Panc1 (cell line): Measurements from ENCODE around the gene ANO1. TPM values are rescaled to one million over a fixed set of nuclear protein-coding genes. Genes with fewer than 3 reads are reported as not detected.

Experiments used
- ATAC-seq: fragments of 200-7000 bp; cut with Tn5 transposase; 2 replicates; pipeline ENCODE4 v1.9.1; 2020; ENCODE audit warnings: mild to moderate bottlenecking, moderate library complexity
- BruUV-seq: library from RNA; stranded (reverse); fragments of 400-500 nt; replicated peaks from 2 replicates; lab custom pipeline; 2021; lab: Mats Ljungman, UMichigan
- CTCF ChIA-PET: fragments of 300-600 bp; sonication (Branson Sonifier 250); formaldehyde crosslinking; loops from one replicate; lab custom pipeline; 2022; ENCODE audit warnings: antibody characterized with exemption; lab: Charles Lee
- POLR2A ChIA-PET: fragments of 300-600 bp; sonication (Branson Sonifier 250); formaldehyde crosslinking; loops from one replicate; lab custom pipeline; 2022; ENCODE audit warnings: antibody characterized with exemption; lab: Charles Lee
- DNase-seq: peaks from one replicate; pipeline ENCODE4 v3.0.0-alpha.2; 2010; ENCODE audit warnings: low read depth, low spot score
- H3K27ac ChIP-seq: 2 replicates; pipeline ENCODE4 v1.5.1; 2011; ENCODE audit warnings: mild to moderate bottlenecking, low read length, inconsistent platforms
- H3K27me3 ChIP-seq: fragments of 200-500 bp; sonication (Bioruptor generic); 2 replicates; pipeline ENCODE4 v1.6.0; 2014; ENCODE audit warnings: low read length, inconsistent platforms; ENCODE audit not compliant: control insufficient read depth, insufficient read depth
- H3K36me3 ChIP-seq: fragments of 200-500 bp; sonication (Bioruptor generic); 2 replicates; pipeline ENCODE4 v1.5.1; 2014; ENCODE audit warnings: inconsistent platforms, mild to moderate bottlenecking, low read length, moderate library complexity; ENCODE audit not compliant: control insufficient read depth, insufficient read depth
- H3K4me1 ChIP-seq: 2 replicates; pipeline ENCODE4 v1.5.1; 2011; ENCODE audit warnings: inconsistent platforms, mild to moderate bottlenecking, low read length, moderate library complexity; ENCODE audit not compliant: control insufficient read depth, insufficient read depth
- H3K4me3 ChIP-seq, 2 experiments: 2 replicates each; pipeline ENCODE4 v1.5.1; 2011 to 2012; ENCODE audit warnings: low read depth in 2 of 2, low read length in 2 of 2, mild to moderate bottlenecking in 2 of 2, inconsistent platforms in 1 of 2, moderate library complexity in 1 of 2
- H3K9me3 ChIP-seq: fragments of 200-500 bp; sonication (Bioruptor generic); 2 replicates; pipeline ENCODE4 v1.5.1; 2014; ENCODE audit warnings: low read depth, mild to moderate bottlenecking, inconsistent platforms, low read length, moderate library complexity; ENCODE audit not compliant: control insufficient read depth, insufficient read depth
- POLR2AphosphoS5 ChIP-seq: IDR thresholded peaks from 2 replicates; pipeline ENCODE4 v1.6.1; 2012; ENCODE audit warnings: mild to moderate bottlenecking, low read depth, low read length, moderate library complexity
- SIN3A ChIP-seq: IDR thresholded peaks from 2 replicates; pipeline ENCODE4 v1.6.1; 2012; ENCODE audit warnings: low read depth, mild to moderate bottlenecking, low read length, moderate library complexity, borderline replicate concordance; ENCODE audit not compliant: insufficient read depth
- TCF7L2 ChIP-seq: IDR thresholded peaks from 2 replicates; pipeline ENCODE4 v1.6.1; 2011; ENCODE audit warnings: mild to moderate bottlenecking, low read depth, low read length, inconsistent platforms
- in situ Hi-C: cut with HindIII; loops from 2 replicates; pipeline ENCODE4 v1.10.0; 2016; ENCODE audit warnings: low sequenced_read_pairs, low pct_unique_long_range_greater_than_20kb
- intact Hi-C: fragments of 100-400 bp; cut with micrococcal nuclease; formaldehyde crosslinking; loops from one replicate; pipeline ENCODE4 v1.10.0; 2022; ENCODE audit not compliant: unreplicated experiment
- total RNA-seq: library from RNA; stranded (reverse); gene quantifications from one replicate; pipeline ENCODE4 v1.2.1, GENCODE V29; 2021; ENCODE audit not compliant: unreplicated experiment
- TF ChIP-seq, protein P1 (sequence below): fragments of 450-650 bp; IDR thresholded peaks from 2 replicates; pipeline ENCODE4 v1.5.1; 2017; ENCODE audit warnings: mild to moderate bottlenecking
- TF ChIP-seq, protein P2 (sequence below), 2 experiments: IDR thresholded peaks; 2 replicates each; pipeline ENCODE4 v1.6.1; 2011 to 2012; ENCODE audit warnings: low read depth in 2 of 2, control low read depth in 1 of 2, low read length in 1 of 2, mild to moderate bottlenecking in 1 of 2, moderate library complexity in 1 of 2; ENCODE audit not compliant: insufficient read depth in 1 of 2

The ANO1 gene
- total RNA-seq, 1 experiment from 2014 or later = 2.3 TPM

DNA sequence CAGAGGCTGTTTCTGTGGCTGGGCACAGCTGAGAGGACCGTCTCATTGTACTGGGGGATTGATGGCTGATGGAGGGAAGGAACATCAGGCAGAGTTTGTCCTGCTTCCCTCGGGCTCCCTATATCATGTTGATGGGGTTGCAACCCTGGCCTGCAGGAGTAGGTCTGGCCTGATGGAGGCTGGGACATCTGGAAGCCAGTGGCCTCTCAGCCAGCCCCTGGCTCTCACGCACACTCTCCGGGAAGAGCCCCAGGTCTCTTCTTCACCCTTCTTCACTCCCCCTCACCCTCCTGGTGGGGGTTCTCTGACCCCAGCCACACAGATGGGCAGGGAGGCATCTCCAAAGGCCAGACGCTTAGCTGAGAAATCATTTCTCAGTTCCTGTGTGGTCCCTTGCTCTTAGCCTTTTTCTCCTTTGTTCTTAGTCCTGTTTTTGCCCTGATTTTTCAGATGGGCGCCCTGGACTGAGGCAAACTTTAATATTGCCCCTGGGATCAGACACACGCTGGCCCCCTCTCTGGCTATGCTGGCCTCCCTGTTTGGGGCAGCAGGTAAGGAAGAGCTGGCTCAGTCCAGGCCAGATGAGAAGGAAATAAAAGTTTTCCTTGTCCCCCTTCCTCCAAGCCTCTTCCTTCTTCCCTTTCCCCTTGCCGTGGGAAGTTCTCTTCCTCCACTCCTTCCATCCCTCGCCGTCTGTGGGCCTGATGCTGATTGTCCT lies 13.9 kb upstream of the ANO1 start:
- in situ Hi-C loops = no loop called here

DNA sequence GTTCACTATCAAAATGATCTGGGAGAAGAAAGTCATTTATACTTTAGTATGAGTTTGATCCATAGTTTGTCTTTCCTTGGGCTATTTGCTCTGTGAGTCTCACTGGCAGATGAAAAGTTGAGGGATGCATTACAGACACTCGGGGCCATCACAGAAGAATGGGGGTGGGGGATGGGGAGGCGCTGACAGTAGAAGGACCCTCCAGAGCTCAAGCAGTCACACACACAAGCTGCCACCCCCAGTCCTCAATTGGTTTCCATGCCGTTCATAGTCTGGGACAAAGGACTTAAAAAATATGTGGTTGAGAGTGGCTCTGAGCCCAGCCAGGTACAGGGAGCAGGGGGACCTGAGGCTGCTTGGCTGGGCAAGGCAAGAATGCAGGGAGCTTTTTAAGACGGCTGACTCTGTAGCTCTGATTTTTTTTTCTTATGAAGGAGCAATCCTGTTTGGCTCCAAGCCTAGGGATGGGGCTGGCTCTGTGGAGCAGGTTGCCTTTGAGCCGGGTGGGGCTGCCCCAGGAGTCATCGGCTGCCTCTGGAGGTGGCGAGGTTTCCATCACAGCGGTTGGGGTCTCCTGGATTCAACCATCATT lies 13.3 kb upstream of the ANO1 start:
- intact Hi-C loops = no loop called here
- POLR2A ChIA-PET = interaction anchor here (0.7 kb wide), 1 partner anchor 18 kb away, joined by 3 read pairs; no protein-coding TSS in a partner anchor
- no peaks in the 10 kb centered on the region for H3K4me1 ChIP-seq
- CTCF ChIA-PET = no interaction called here
- in situ Hi-C loops = no loop called here
- no peaks in the 10 kb centered on the region for H3K9me3 ChIP-seq
- H3K36me3 ChIP-seq = no peaks in the 10 kb centered on the region
- H3K4me3 ChIP-seq = no peak overlapping the region
- ATAC-seq (no peak), DNase-seq (no peak)
- BruUV-seq = no TSS peak
- TF ChIP-seq TCF7L2 = no peak
- TF ChIP-seq, protein P1, sequence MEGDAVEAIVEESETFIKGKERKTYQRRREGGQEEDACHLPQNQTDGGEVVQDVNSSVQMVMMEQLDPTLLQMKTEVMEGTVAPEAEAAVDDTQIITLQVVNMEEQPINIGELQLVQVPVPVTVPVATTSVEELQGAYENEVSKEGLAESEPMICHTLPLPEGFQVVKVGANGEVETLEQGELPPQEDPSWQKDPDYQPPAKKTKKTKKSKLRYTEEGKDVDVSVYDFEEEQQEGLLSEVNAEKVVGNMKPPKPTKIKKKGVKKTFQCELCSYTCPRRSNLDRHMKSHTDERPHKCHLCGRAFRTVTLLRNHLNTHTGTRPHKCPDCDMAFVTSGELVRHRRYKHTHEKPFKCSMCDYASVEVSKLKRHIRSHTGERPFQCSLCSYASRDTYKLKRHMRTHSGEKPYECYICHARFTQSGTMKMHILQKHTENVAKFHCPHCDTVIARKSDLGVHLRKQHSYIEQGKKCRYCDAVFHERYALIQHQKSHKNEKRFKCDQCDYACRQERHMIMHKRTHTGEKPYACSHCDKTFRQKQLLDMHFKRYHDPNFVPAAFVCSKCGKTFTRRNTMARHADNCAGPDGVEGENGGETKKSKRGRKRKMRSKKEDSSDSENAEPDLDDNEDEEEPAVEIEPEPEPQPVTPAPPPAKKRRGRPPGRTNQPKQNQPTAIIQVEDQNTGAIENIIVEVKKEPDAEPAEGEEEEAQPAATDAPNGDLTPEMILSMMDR = no peak
- no peak for TF ChIP-seq SIN3A
- no peak for TF ChIP-seq POLR2AphosphoS5
- TF ChIP-seq, protein P2, sequence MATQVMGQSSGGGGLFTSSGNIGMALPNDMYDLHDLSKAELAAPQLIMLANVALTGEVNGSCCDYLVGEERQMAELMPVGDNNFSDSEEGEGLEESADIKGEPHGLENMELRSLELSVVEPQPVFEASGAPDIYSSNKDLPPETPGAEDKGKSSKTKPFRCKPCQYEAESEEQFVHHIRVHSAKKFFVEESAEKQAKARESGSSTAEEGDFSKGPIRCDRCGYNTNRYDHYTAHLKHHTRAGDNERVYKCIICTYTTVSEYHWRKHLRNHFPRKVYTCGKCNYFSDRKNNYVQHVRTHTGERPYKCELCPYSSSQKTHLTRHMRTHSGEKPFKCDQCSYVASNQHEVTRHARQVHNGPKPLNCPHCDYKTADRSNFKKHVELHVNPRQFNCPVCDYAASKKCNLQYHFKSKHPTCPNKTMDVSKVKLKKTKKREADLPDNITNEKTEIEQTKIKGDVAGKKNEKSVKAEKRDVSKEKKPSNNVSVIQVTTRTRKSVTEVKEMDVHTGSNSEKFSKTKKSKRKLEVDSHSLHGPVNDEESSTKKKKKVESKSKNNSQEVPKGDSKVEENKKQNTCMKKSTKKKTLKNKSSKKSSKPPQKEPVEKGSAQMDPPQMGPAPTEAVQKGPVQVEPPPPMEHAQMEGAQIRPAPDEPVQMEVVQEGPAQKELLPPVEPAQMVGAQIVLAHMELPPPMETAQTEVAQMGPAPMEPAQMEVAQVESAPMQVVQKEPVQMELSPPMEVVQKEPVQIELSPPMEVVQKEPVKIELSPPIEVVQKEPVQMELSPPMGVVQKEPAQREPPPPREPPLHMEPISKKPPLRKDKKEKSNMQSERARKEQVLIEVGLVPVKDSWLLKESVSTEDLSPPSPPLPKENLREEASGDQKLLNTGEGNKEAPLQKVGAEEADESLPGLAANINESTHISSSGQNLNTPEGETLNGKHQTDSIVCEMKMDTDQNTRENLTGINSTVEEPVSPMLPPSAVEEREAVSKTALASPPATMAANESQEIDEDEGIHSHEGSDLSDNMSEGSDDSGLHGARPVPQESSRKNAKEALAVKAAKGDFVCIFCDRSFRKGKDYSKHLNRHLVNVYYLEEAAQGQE (IDR thresholded peaks at IDR 0.05; ENCODE audit: insufficient read depth in 1 of 2, low read depth in 2 of 2, low read length in 1 of 2) = no peak
- H3K27ac ChIP-seq = no peak overlapping the region
- peaks cover 6% of the 10 kb centered on the region; the same call in 1 of the 2 replicates for H3K27me3 ChIP-seq

More for the DNA sequence above, 13.9 kb upstream of the ANO1 start:
- Histone ChIP-seq H3K27me3 (peaks cover 3% of the 10 kb centered on the region; the same call in 1 of the 2 replicates), H3K9me3 (no peaks in the 10 kb centered on the region), H3K27ac (no peak overlapping the region), H3K36me3 (no peaks in the 10 kb centered on the region), H3K4me3 (no peak overlapping the region), H3K4me1 (no peaks in the 10 kb centered on the region)
- no TSS peak for BruUV-seq
- no peak for TF ChIP-seq TCF7L2
- no peak for TF ChIP-seq POLR2AphosphoS5
- TF ChIP-seq, protein P2 (IDR thresholded peaks at IDR 0.05; ENCODE audit: insufficient read depth in 1 of 2, low read depth in 2 of 2, low read length in 1 of 2) = no peak
- TF ChIP-seq, protein P1 = no peak
- no peak for TF ChIP-seq SIN3A
- intact Hi-C loops = no loop called here
- ATAC-seq (no peak), DNase-seq (no peak)
- CTCF ChIA-PET = no interaction called here
- POLR2A ChIA-PET = interaction anchor here (0.7 kb wide), 1 partner anchor 17 kb away, joined by 3 read pairs; no protein-coding TSS in a partner anchor
